AG04449 (cell line): ENCODE results near the gene CD2.

Source experiments
- CTCF ChIA-PET: fragments of 350-600 bp; formaldehyde crosslinking; extraction: SDS; loops from one replicate; lab custom pipeline; 2021; ENCODE audit warnings: antibody characterized with exemption; lab: Yijun Ruan, JAX
- POLR2A ChIA-PET: fragments of 400-600, 350-600 bp; formaldehyde crosslinking; extraction: SDS; loops from one replicate; lab custom pipeline; 2020; ENCODE audit warnings: antibody characterized with exemption, inconsistent platforms; lab: Yijun Ruan, JAX
- DNase-seq: peaks from one replicate; pipeline ENCODE4 v3.0.0-alpha.2; 2010; ENCODE audit warnings: low read depth, low spot score
- H3K4me3 ChIP-seq: 2 replicates; pipeline ENCODE4 v1.5.1; 2011; ENCODE audit warnings: low read depth, mild to moderate bottlenecking, control low read depth, low read length
- TF ChIP-seq, protein P1 (sequence below): IDR thresholded peaks from one replicate; pipeline ENCODE4 v1.5.1; 2011; ENCODE audit warnings: mild to moderate bottlenecking, moderate library complexity, low read length, control low read depth, inconsistent platforms; ENCODE audit not compliant: insufficient read depth; ENCODE audit errors: missing control alignments

Gene CD2

DNA sequence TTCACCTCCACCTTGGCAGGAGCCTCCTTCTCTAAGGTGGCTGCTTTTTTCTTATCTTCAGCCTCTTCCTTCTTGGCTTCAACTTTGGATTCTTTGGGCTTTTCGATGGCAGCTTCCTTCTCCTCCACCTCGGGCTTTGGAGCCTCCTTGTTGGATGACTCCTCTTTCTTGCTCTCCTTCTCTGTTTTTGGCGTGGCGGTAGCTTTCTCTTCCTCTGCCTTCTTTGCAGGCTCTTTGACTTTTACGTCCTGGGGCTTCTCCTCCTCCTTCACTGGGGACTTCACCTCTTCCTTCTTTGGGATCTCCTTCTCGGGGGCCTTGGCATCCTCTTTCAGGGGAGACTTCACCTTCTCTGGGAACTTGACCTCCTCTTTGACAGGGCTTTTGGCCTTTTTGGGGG lies 13.9 kb upstream of the CD2 start:
- TF ChIP-seq, protein P1, sequence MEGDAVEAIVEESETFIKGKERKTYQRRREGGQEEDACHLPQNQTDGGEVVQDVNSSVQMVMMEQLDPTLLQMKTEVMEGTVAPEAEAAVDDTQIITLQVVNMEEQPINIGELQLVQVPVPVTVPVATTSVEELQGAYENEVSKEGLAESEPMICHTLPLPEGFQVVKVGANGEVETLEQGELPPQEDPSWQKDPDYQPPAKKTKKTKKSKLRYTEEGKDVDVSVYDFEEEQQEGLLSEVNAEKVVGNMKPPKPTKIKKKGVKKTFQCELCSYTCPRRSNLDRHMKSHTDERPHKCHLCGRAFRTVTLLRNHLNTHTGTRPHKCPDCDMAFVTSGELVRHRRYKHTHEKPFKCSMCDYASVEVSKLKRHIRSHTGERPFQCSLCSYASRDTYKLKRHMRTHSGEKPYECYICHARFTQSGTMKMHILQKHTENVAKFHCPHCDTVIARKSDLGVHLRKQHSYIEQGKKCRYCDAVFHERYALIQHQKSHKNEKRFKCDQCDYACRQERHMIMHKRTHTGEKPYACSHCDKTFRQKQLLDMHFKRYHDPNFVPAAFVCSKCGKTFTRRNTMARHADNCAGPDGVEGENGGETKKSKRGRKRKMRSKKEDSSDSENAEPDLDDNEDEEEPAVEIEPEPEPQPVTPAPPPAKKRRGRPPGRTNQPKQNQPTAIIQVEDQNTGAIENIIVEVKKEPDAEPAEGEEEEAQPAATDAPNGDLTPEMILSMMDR, result no peak
- ChIA-PET POLR2A (no interaction called here), CTCF (interaction anchor here (1.1 to 5.0 kb wide), 3 partner anchors 16 to 317 kb away, joined by 3 to 59 read pairs (median 12); no protein-coding TSS in a partner anchor)
- DNase-seq, result no peak
- H3K4me3 ChIP-seq, result no peak overlapping the region

DNA sequence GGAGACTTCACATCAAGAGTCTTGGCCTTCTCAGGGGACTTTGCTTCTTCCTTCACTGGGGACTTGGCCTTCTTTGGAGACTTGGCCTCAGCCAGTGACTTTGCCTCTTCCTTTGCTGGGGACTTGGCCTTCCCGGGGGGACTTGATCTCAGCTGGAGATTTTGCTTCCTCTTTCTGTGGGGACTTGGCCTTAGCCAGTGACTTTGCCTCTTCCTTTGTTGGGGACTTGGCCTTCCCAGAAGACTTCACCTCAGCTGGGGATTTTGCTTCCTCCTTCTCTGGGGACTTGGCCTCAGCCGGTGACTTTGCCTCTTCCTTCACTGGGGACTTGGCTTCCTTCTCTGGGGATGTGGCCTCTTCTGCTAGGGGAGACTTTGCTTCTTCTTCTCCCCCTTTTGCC lies 13.5 kb upstream of the CD2 start:
- ChIA-PET CTCF (interaction anchor here (5.0 kb wide), 1 partner anchor 316 kb away, joined by 59 read pairs; no protein-coding TSS in a partner anchor), POLR2A (no interaction called here)
- TF ChIP-seq, protein P1, result no peak
- no peak overlapping the region for H3K4me3 ChIP-seq
- DNase-seq, result no peak

DNA sequence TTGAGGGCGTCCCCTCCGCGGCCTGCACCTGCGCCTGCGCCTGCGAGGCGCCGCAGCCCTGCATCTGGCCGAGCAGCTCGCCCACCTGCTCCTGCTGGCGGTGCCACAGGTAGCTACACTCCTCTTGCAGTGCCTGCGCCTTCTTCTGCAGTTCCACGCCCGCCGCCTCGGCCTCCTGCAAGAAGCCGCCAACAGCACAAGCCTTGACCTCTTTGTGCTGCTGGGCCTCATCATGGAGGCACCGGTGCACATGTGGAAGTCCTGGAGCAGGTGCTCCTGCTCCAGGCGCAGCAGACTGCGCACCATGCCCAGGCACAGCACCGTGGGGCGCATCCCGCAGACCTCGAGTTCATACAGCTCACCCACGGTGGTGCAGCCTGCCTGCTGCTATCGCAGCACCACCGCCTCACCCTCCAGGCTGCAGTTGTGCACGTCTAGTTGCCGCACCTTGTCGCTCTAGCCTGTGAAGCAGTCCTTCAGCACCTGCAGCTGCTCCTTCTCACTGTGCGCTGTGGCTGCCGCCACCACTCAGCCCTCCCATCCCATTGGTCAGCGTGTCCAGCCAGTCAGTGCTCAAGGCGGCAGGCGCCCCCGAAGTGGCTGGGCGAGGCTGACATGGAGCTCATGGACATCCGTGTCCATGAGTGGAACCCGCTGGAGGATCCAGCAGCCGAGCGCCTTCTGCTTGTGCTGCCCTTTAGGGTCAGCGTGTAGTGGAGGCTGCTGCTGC lies 12.2 kb upstream of the CD2 start:
- POLR2A ChIA-PET, result no interaction called here
- CTCF ChIA-PET, result interaction anchor here (0.7 kb wide), 1 partner anchor 312 kb away, joined by 3 read pairs; no protein-coding TSS in a partner anchor
- TF ChIP-seq, protein P1, result no peak
- H3K4me3 ChIP-seq, result no peak overlapping the region
- DNase-seq, result no peak

DNA sequence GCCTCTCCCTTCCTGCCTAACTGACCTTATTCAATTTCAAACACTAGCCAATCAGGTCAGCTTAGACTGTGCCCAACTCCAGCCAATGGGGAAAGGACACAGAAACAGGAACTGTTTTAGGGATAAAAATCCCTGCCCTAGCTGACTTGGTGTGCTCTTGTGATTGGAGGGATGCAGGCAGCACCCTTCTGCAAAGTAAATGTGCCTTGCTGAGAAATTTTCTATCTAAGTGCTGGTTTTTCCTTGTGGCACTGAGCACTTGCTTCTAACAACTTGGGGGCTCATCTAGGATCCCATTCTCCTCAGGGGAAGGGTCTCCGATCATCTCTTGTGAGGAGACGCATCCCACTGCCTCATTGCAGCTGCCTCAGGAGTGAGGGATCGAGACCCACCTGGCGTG lies 10.7 kb upstream of the CD2 start:
- POLR2A ChIA-PET, result no interaction called here
- no peak for DNase-seq
- no peak overlapping the region for H3K4me3 ChIP-seq
- CTCF ChIA-PET, result no interaction called here
- TF ChIP-seq, protein P1, result no peak

DNA sequence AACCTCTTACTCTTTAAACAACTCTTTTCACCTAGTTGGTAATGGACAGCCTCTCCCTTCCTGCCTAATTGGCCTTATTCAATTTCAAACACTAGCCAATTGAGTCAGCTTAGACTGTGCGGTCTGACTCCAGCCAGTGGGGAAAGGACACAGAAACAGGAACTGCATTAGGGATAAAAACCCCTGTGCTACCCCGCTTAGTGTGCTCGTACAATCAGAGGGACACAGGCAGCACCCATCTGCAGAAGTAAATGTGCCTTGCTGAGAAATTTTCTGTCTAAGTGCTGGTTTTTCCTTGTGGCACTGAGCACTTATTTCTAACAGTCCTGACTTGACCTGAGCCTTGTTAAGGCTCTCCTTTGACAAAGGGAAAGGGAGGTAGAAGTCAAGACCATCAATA lies 6.0 kb upstream of the CD2 start:
- H3K4me3 ChIP-seq, result no peak overlapping the region
- ChIA-PET CTCF (interaction anchor here (2.3 kb wide), 1 partner anchor 11 kb away, joined by 9 read pairs; no protein-coding TSS in a partner anchor), POLR2A (no interaction called here)
- DNase-seq, result no peak
- TF ChIP-seq, protein P1, result no peak

DNA sequence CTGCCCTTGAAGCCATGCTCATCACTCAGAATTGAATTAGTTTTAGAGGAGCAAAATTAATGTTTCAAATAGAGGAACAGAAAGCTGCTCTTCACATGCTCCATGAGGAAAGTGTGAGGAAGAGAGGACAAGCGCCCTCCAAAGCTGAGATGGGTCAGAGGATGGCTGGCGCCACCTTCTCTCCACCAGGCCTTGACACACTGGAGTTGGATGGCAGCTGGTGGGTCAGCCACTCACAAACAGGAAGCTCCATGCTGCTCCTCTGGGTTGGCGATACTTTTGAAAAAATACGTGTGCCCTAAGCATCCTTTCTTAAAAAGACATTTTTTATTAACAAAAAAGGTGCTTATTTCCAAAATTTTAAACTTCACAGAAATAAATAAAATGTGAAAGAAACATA lies 3.1 kb upstream of the CD2 start:
- ChIA-PET CTCF (interaction anchor here (0.8 kb wide), 1 partner anchor 306 kb away, joined by 4 read pairs; no protein-coding TSS in a partner anchor), POLR2A (no interaction called here)
- no peak for DNase-seq
- TF ChIP-seq, protein P1, result no peak
- no peak overlapping the region for H3K4me3 ChIP-seq
